GM12892 (cell line): ENCODE results near the gene OTOR.

ENCODE experiments used
- POLR2A ChIP-seq: IDR thresholded peaks from 2 replicates; pipeline ENCODE4 v1.6.1; 2011; ENCODE audit warnings: low read depth, low read length, control low read depth
- POLR2AphosphoS5 ChIP-seq: IDR thresholded peaks from 2 replicates; pipeline ENCODE4 v1.6.1; 2011; ENCODE audit warnings: low read depth, low read length, control low read depth

DNA sequence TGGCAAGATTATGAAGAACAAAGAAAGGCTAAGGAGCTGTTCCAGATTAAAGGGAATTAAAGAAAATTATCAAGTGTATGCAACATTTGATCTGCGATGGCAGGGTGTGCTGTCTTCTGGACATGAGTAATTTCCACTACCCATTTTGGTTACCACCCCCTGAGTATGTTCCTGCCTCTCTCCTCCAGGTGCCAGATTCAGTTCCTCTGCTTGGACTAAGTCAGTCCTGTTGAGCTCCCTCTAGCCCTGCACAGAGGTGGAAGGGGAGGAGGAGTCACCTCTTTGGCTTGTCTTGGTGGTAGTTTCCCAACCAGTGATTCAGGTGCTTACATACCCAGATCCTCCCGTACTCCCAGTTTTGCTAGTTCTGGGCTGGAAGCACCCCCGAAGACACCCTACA, 40.5 kb upstream of the OTOR start:
- TF ChIP-seq POLR2AphosphoS5 (no peak), POLR2A (no peak)
